Esophagus squamous epithelium (tissue), 5 donors: ENCODE measurements around the gene CALCA. TPM values are rescaled to one million over a fixed set of nuclear protein-coding genes. Genes with fewer than 3 reads are reported as not detected.
"Not testable (repeated sequence)": the region's sequence is repeated elsewhere in the genome, so short reads cannot be mapped to it uniquely, and the experiment has no call there.

ENCODE experiments used
- DNase-seq: peaks from one replicate; lab custom pipeline; 2025; lab: John Stamatoyannopoulos, UW
- H3K27ac ChIP-seq, 4 donors: fragments of 200-600 bp; sonication (generic); one replicate each; pipeline ENCODE4 v1.5.1; 2016 to 2019; ENCODE audit warnings: mild to moderate bottlenecking in 1 of 4
- H3K27me3 ChIP-seq, 4 donors: fragments of 200-600 bp; sonication (generic); 1 replicate in 3 of 4; 2 replicates in 1 of 4; pipeline versions ENCODE4 v1.5.1 to v1.6.0; 2017 to 2021; ENCODE audit warnings: antibody characterized with exemption in 1 of 4
- H3K36me3 ChIP-seq, 3 donors: fragments of 200-600 bp; sonication (generic); one replicate each; pipeline ENCODE4 v1.5.1; 2016 to 2019
- H3K4me1 ChIP-seq, 3 donors: fragments of 200-600 bp; sonication (generic); one replicate each; pipeline ENCODE4 v1.5.1; 2017 to 2019
- H3K4me3 ChIP-seq, 4 donors: fragments of 200-600 bp; sonication (generic); 1 replicate in 3 of 4; 2 replicates in 1 of 4; pipeline ENCODE4 v1.5.1; 2016 to 2019; ENCODE audit warnings: mild to moderate bottlenecking in 2 of 4, moderate library complexity in 1 of 4
- H3K9me3 ChIP-seq, 3 donors: fragments of 200-600 bp; sonication (generic); one replicate each; pipeline ENCODE4 v1.5.1; 2016 to 2019
- CTCF ChIP-seq, 6 experiments: fragments of 450-650 bp in 4 of 6; fragments of 200-600 bp in 2 of 6; sonication (generic) in 2 of 6; IDR thresholded peaks; one replicate each; pipeline ENCODE4 v1.5.1; 2016 to 2019; ENCODE audit warnings: antibody characterized with exemption in 6 of 6, mild to moderate bottlenecking in 4 of 6, moderate library complexity in 4 of 6
- POLR2A ChIP-seq, 4 donors: fragments of 450-650 bp; IDR thresholded peaks; one replicate each; pipeline ENCODE4 v1.6.1; 2017; ENCODE audit warnings: antibody characterized with exemption in 4 of 4, mild to moderate bottlenecking in 4 of 4, moderate library complexity in 3 of 4
- WGBS, 2 donors: methylation state at CpG; one replicate each; pipeline ENCODE4 v1.1.5; 2018; 5-methylcytosine and 5-hydroxymethylcytosine counted together
- intact Hi-C: fragments of 100-400 bp; cut with DNase I; formaldehyde crosslinking; loops from one replicate; pipeline ENCODE4 v1.15.0; 2022
- total RNA-seq, 4 donors: library from RNA; depleted of rRNA; stranded (reverse); fragments of >200 nt; gene quantifications; one replicate each; pipeline ENCODE4 v1.1.0, GENCODE V29; 2016
- donor health status: DM: yes; HTN: yes; CAD: no.

Gene CALCA
- not detected for total RNA-seq

GRCh38 chr11:14971865-14972580 is at the start of gene CALCA:
Gene CALCA (minus strand): TSS chr11:14972351. CDS start chr11:14971192, 1,159 bp downstream.
- DNase-seq: no peak
- H3K4me3 ChIP-seq: peak within 1 kb of the TSS in 1 of 4 donors; percentile 23
- WGBS, 2 donors: 10 to 12% methylated on average over 26 to 34 of the region's 40 CpGs
- intact Hi-C loops: no loop called here
- H3K4me1 ChIP-seq: peaks cover 14 to 38% (median 25%) of the 10 kb centered on the region in 3 donors
- H3K27ac ChIP-seq: no peak within 1 kb of the TSS
- no peaks in the 10 kb centered on the region for H3K36me3 ChIP-seq
- H3K27me3 ChIP-seq: peaks cover 10 to 93% (median 15%) of the 10 kb centered on the region in 4 donors
- TF ChIP-seq CTCF (IDR thresholded peaks at IDR 0.05): no peak
- no peak for TF ChIP-seq POLR2A (IDR thresholded peaks at IDR 0.05)
- H3K9me3 ChIP-seq: no peaks in the 10 kb centered on the region

- 78 to 88% methylated on average over 1 of the region's 1 CpG for WGBS, 2 donors
- DNase-seq: no peak
- intact Hi-C loops: no loop called here
- Histone ChIP-seq H3K36me3 (no peaks in the 10 kb centered on the region), H3K27ac (no peak overlapping the region), H3K9me3 (peaks cover 0 to 6% (median 0%) of the 10 kb centered on the region in 3 donors), H3K4me3 (no peak overlapping the region), H3K4me1 (no peaks in the 10 kb centered on the region), H3K27me3 (no peaks in the 10 kb centered on the region)
- no peak for TF ChIP-seq CTCF (IDR thresholded peaks at IDR 0.05)
- no peak for TF ChIP-seq POLR2A (IDR thresholded peaks at IDR 0.05)
Measured at GRCh38 chr11:15016200-15016599, 44.0 kb upstream of the CALCA start.

GRCh38 chr11:15011776-15012345 is 39.7 kb upstream of the CALCA start:
- DNase-seq: no peak
- Histone ChIP-seq H3K4me3 (no peak overlapping the region), H3K27me3 (no peaks in the 10 kb centered on the region), H3K9me3 (peaks cover 0 to 6% (median 0%) of the 10 kb centered on the region in 3 donors), H3K4me1 (no peaks in the 10 kb centered on the region), H3K36me3 (no peaks in the 10 kb centered on the region), H3K27ac (no peak overlapping the region)
- intact Hi-C loops: no loop called here
- 48 to 53% methylated on average over 6 of the region's 6 CpGs for WGBS, 2 donors
- TF ChIP-seq CTCF (IDR thresholded peaks at IDR 0.05) (no peak), POLR2A (IDR thresholded peaks at IDR 0.05) (no peak)

GRCh38 chr11:15010865-15011264 is 38.7 kb upstream of the CALCA start:
- H3K27me3 ChIP-seq: no peaks in the 10 kb centered on the region
- no peak overlapping the region for H3K4me3 ChIP-seq
- H3K36me3 ChIP-seq: no peaks in the 10 kb centered on the region
- intact Hi-C loops: no loop called here
- peaks cover 0 to 2% (median 0%) of the 10 kb centered on the region in 3 donors for H3K9me3 ChIP-seq
- H3K4me1 ChIP-seq: no peaks in the 10 kb centered on the region
- no peak for DNase-seq
- H3K27ac ChIP-seq: no peak overlapping the region
- no peak for TF ChIP-seq POLR2A (IDR thresholded peaks at IDR 0.05)
- TF ChIP-seq CTCF (IDR thresholded peaks at IDR 0.05): no peak

GRCh38 chr11:15006139-15006759 is 34.1 kb upstream of the CALCA start:
- Histone ChIP-seq H3K9me3 (no peaks in the 10 kb centered on the region), H3K27ac (no peak overlapping the region), H3K4me1 (no peaks in the 10 kb centered on the region), H3K27me3 (no peaks in the 10 kb centered on the region), H3K4me3 (no peak overlapping the region), H3K36me3 (no peaks in the 10 kb centered on the region)
- DNase-seq: no peak
- TF ChIP-seq POLR2A (IDR thresholded peaks at IDR 0.05): no peak
- TF ChIP-seq CTCF (IDR thresholded peaks at IDR 0.05): peak in 3 of 6 experiments; percentile 11 to 39 (median 26)
- intact Hi-C loops: no loop called here
- WGBS, 2 donors: 41 to 43% methylated on average over 5 of the region's 5 CpGs

GRCh38 chr11:14988133-14988532 is 16.0 kb upstream of the CALCA start:
- H3K27me3 ChIP-seq, H3K4me3 ChIP-seq, H3K4me1 ChIP-seq, intact Hi-C loops, H3K9me3 ChIP-seq, H3K36me3 ChIP-seq, H3K27ac ChIP-seq, DNase-seq: not testable (repeated sequence)
- 48 to 59% methylated on average over 3 of the region's 3 CpGs for WGBS, 2 donors
